DND-41 (cell line): ENCODE measurements around the gene CADPS.

Experiments used
- EZH2 ChIP-seq: IDR thresholded peaks from 3 replicates; pipeline ENCODE4 v1.6.1; 2012; ENCODE audit warnings: borderline replicate concordance, low read depth, mild to moderate bottlenecking, moderate library complexity, low read length, inconsistent platforms; ENCODE audit not compliant: severe bottlenecking
- TF ChIP-seq, protein P1 (sequence below): IDR thresholded peaks from 2 replicates; pipeline ENCODE4 v1.5.1; 2012; ENCODE audit warnings: borderline replicate concordance, low read length, moderate library complexity, mild to moderate bottlenecking; ENCODE audit not compliant: poor library complexity, severe bottlenecking; ENCODE audit errors: extremely low read depth

GRCh38 chr3:62531981-62532380, 343.2 kb downstream of the CADPS start:
- TF ChIP-seq, protein P1, sequence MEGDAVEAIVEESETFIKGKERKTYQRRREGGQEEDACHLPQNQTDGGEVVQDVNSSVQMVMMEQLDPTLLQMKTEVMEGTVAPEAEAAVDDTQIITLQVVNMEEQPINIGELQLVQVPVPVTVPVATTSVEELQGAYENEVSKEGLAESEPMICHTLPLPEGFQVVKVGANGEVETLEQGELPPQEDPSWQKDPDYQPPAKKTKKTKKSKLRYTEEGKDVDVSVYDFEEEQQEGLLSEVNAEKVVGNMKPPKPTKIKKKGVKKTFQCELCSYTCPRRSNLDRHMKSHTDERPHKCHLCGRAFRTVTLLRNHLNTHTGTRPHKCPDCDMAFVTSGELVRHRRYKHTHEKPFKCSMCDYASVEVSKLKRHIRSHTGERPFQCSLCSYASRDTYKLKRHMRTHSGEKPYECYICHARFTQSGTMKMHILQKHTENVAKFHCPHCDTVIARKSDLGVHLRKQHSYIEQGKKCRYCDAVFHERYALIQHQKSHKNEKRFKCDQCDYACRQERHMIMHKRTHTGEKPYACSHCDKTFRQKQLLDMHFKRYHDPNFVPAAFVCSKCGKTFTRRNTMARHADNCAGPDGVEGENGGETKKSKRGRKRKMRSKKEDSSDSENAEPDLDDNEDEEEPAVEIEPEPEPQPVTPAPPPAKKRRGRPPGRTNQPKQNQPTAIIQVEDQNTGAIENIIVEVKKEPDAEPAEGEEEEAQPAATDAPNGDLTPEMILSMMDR = no peak
- TF ChIP-seq EZH2 = no peak
